Hepatic stellate cell (primary cell): ENCODE measurements around the gene GPR37L1.
A peak's percentile ranks its signal among the peaks of the same experiment; 100 is the strongest.
"Not testable (repeated sequence)": the region's sequence is repeated elsewhere in the genome, so short reads cannot be mapped to it uniquely, and the experiment has no call there.

ENCODE experiments used
- DNase-seq: peaks from one replicate; pipeline ENCODE4 v3.0.0; 2011; ENCODE audit warnings: low spot score

Gene GPR37L1

GRCh38 chr1:202134645-202135172 lies 12.0 kb downstream of the GPR37L1 start:
- no peak for DNase-seq

- peak; percentile 93 for DNase-seq
These were observed 12.6 kb downstream of the GPR37L1 start for GRCh38 chr1:202135221-202135721.

- DNase-seq, result no peak
These were observed 18.1 kb downstream of the GPR37L1 start for GRCh38 chr1:202140833-202141232.

GRCh38 chr1:202141468-202141867 lies 18.8 kb downstream of the GPR37L1 start:
- not testable (repeated sequence) for DNase-seq

DNA sequence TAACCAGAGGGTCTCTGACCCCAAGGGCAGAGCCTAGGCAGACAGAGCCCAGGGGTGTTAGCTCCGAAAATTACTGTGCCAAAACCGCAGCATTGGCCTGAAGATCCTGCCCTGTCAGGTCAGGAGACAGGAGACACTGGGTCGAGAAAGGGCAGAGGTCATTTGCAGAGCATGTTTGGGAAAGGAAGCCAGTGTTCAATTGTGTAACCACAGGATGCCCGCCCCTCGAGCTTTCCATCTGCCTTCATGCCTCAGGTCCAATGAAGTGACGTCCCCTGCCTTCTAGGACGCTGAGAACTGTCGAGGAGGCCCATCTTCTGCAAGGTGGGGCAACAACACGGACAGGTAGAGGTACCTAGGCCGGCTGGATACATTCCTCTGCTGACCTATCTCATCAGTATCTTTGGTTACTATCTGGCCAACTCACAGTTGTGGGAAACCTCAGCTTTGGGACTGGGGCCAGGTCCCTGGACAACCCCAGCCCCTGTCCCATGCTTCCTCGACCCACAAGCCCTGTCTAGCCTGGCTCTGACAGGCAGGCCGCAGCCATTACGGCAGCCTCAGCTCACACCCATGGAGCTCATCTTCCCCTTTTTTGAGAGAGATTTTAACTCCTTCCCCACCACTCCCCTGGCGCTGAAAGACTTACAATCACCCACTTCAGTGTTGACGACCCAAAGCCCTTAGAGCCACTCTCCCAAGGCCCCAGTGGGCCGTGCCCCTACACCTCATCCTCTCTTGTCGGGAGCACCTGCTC lies 20.5 kb downstream of the GPR37L1 start:
- peak; percentile 53 for DNase-seq

DNA sequence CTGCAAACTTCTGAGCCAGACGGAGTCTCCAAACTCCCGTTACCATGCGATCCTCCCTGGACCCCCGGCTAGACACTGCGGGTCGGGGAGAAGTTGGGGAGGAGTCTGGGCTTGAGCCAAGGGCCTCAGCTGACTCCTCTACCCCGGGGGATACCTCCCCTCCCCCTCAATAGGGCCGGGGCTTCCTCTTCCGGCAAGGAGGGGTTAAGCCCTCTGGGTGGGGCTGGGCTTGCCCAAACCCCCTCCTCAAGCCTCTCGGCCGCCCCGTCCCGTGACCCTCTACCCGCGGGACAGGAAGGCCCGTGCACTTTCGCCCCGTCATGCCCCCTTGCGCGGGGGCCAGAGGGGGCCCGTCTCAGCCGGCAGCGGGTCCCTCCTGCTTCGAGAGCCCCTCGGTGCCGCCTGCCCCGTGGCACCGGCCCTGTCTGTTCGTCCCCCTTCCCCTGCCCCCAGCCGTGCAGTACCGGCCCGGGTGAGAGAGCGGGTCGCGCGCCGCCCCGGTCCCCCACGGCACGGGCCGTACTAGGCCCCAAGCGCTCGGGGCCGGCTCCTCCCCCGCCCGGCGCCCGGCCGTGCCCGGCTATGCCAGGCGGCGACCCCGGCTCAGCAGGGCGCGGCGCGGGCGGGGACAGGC lies 21.2 kb downstream of the GPR37L1 start:
- DNase-seq, result no peak

DNA sequence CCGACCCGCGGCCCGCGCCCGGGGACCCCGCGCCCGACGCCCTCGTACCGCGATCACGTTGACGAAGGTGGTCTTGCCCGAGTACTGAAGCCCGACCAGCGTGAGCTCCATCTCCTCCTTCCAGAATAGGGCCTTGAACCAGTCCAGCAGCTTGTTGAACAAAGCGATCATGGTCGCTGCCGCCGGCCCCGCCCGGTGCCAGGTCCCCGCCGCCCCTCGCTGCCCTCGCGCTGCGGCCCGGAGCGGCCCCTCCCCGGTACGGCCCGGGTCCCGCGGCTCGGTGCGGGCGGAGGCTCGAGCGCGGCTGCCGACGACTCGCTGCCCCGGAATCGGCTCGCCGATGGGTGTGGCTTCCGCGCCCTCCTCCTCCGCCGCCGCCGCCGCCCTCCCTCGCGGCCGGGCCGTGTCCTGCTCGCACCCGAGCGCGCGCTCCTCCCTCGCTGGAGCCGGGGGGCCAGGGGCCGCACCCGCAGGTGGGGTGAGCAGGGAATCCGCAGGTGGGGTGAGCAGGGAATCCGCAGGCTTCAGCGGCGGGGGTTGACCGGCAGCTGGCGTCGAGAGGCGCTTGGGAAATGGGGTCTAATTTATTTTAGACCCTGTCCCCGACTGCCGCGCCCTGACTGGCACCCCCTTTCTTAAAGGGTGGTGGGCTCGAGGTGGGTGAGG lies 21.8 kb downstream of the GPR37L1 start, which contains the start of gene ARL8A:
TSS of gene ARL8A (minus strand) at position 336 of the 666 bp plus-strand sequence. CDS start at position 171, 165 bp downstream.
- peak; percentile 81 for DNase-seq

- DNase-seq, result no peak
These were observed 22.5 kb downstream of the GPR37L1 start for GRCh38 chr1:202145068-202145743.

DNA sequence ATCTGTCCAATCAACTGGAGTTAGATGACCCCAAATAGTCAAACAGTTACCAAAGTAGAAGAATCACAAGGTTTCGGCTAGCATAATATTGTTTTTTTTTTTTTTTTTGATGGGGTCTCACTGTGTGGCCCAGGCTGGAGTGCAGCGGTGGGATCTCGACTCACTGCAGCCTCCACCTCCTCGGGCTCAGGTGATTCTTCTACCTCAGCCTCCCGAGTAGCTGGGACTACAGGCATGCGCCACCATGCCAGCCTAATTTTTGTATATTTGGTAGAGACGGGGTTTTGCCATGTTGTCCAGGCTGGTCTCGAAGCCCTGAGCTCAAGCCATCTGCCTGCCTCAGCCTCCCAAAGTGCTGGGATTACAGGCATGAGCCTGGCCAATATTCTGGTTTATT lies 23.0 kb downstream of the GPR37L1 start:
- DNase-seq, result not testable (repeated sequence)

GRCh38 chr1:202146279-202146678 lies 23.6 kb downstream of the GPR37L1 start:
- no peak for DNase-seq

DNA sequence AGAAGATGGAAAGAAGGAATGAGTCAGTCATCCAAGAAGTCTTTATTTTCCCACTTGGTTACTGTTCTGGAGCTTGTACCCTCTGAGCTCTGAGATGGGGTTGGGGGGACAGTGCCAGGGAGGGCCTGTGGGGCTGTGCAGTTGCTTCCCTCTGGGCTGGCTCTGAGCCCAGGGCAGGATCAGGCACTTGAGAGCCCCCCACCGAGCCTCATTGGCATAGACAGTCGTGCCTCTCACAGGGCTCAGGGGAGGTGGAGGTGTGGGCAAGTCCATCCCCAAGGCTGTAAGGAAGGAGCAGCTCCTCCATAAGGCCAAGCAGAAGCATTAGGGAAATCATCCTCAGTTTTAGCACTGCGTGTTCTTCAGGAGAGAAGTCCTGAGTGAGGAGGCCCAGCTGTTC lies 24.3 kb downstream of the GPR37L1 start:
- DNase-seq, result no peak

DNA sequence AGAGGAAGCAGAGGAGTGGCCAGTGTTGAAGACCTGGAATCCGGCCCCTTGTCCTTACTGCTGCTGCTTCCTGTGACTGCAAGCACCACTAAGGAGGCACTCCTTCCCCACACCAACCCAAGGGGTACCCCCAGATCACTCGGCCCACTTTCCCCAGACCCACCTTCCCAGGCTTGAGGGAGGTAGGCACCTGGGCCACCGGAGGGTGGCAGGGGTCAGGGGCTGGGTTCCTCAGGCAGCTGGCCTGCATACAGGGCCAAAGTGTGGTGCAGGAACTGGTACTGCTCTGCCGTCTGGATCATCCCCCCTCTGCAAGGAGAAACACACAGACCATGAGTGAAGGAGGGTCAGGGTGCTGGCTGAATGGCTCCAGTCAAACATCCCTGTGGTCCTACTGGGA lies 25.7 kb downstream of the GPR37L1 start:
- DNase-seq, result no peak

- DNase-seq, result peak; percentile 71
These were observed 26.8 kb downstream of the GPR37L1 start for GRCh38 chr1:202149566-202149965.

- DNase-seq, result no peak
These were observed 27.5 kb downstream of the GPR37L1 start for GRCh38 chr1:202150187-202150586.

- no peak for DNase-seq
These were observed 27.9 kb downstream of the GPR37L1 start for GRCh38 chr1:202150602-202151001.

GRCh38 chr1:202151045-202151444 lies 28.3 kb downstream of the GPR37L1 start:
- no peak for DNase-seq

DNA sequence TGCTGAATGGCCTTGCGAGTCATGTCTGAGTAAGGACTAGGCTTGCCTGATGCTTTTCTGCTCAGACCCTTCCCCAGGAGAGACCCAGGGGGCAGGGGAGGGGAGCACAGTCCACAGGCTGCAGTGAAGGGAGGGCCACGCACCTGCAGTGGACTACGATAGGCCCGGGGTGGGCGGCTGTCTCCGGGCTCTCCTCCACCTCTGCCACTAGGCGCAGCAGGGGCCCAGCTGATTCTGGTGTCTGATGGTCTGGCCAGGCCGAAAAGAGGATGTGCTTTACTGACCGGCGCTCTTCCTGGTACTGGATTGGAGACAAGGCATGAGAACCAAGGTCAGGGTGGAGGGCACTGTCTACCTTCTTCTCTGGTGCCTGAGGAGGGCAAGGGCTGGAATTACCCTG lies 29.7 kb downstream of the GPR37L1 start:
- no peak for DNase-seq

GRCh38 chr1:202153284-202153683 lies 30.6 kb downstream of the GPR37L1 start:
- no peak for DNase-seq

GRCh38 chr1:202154148-202154765 lies 31.5 kb downstream of the GPR37L1 start:
- no peak for DNase-seq

GRCh38 chr1:202154766-202155477 lies 32.2 kb downstream of the GPR37L1 start:
- DNase-seq, result peak; percentile 59

DNA sequence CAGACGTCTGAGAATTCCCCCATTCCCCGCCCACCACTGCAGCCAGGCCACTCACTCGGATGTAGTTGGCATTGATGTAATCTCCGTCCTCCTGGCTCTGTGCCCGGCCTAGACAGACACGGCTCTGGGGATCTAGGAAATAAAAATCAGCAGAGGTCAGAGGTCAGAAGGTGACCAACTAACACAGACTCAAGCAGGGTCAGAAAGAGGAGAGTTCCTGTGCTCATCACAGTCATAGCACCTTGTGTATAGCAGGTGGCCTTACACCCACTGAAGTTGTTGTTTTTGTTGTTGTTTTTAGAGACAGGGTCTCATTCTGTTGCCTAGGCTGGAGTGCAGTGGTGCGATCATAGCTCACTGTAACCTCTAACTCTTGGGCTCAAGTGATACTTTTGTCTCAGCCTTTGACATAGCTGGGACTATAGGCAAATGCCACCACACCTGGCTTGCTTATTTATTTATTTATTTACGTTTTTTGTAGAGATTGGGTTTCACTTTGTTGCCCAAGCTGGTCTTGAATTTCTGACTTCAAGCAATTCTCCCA lies 32.8 kb downstream of the GPR37L1 start:
- no peak for DNase-seq
